Loucy (cell line): ENCODE measurements around the gene RILPL1.

ENCODE experiments used
- H2AFZ ChIP-seq: fragments of 200-600 bp; sonication (generic); 2 replicates; pipeline ENCODE4 v1.6.0; 2016; ENCODE audit warnings: antibody characterized with exemption, mild to moderate bottlenecking, low read length, moderate library complexity
- H3F3A ChIP-seq: fragments of 200-600 bp; 2 replicates; pipeline ENCODE4 v1.6.0; 2016; ENCODE audit warnings: antibody characterized with exemption, low read depth, mild to moderate bottlenecking
- H3K27me3 ChIP-seq: fragments of 200-600 bp; sonication (generic); 2 replicates; pipeline ENCODE4 v1.6.1; 2014; ENCODE audit warnings: low read length, mild to moderate bottlenecking; ENCODE audit not compliant: insufficient read depth, poor library complexity, severe bottlenecking
- H3K36me3 ChIP-seq: fragments of 200-600 bp; sonication (generic); 2 replicates; pipeline ENCODE4 v1.6.1; 2016; ENCODE audit warnings: low read length; ENCODE audit not compliant: insufficient read depth
- H3K4me1 ChIP-seq: fragments of 200-600 bp; sonication (generic); 2 replicates; pipeline ENCODE4 v1.5.1; 2014; ENCODE audit warnings: low read length, mild to moderate bottlenecking; ENCODE audit not compliant: insufficient read depth, poor library complexity, severe bottlenecking
- H3K4me2 ChIP-seq: fragments of 200-600 bp; sonication (generic); 2 replicates; pipeline ENCODE4 v1.6.0; 2014; ENCODE audit warnings: antibody characterized with exemption, low read length, low read depth, mild to moderate bottlenecking; ENCODE audit not compliant: poor library complexity, severe bottlenecking
- H3K4me3 ChIP-seq: fragments of 200-600 bp; sonication (generic); 2 replicates; pipeline ENCODE4 v1.5.1; 2014; ENCODE audit warnings: low read length, mild to moderate bottlenecking, mixed read lengths; ENCODE audit not compliant: poor library complexity, severe bottlenecking
- H3K79me2 ChIP-seq: fragments of 200-600 bp; sonication (generic); 2 replicates; pipeline ENCODE4 v1.6.1; 2014; ENCODE audit warnings: low read length; ENCODE audit not compliant: insufficient read depth
- H3K9ac ChIP-seq: fragments of 200-600 bp; sonication (generic); 2 replicates; pipeline ENCODE4 v1.6.0; 2014; ENCODE audit warnings: mild to moderate bottlenecking, low read depth, low read length, moderate library complexity; ENCODE audit not compliant: poor library complexity, severe bottlenecking
- H3K9me2 ChIP-seq: fragments of 200-600 bp; sonication (generic); replicated peaks from 2 replicates; pipeline ENCODE4 v1.6.1; 2016; ENCODE audit warnings: low read depth, low read length, mixed read lengths
- H3K9me3 ChIP-seq: fragments of 200-600 bp; sonication (generic); 2 replicates; pipeline ENCODE4 v1.6.1; 2014; ENCODE audit warnings: mild to moderate bottlenecking, antibody characterized with exemption, low read length, low read depth; ENCODE audit not compliant: insufficient read depth
- H4K20me1 ChIP-seq: fragments of 200-600 bp; sonication (generic); 2 replicates; pipeline ENCODE4 v1.6.0; 2014; ENCODE audit warnings: antibody characterized with exemption, low read length, mild to moderate bottlenecking; ENCODE audit not compliant: insufficient read depth, poor library complexity, severe bottlenecking
- CTCF ChIP-seq: fragments of 200-600 bp; sonication (generic); conservative IDR thresholded peaks from 2 replicates; pipeline ENCODE4 v1.5.1; 2014; ENCODE audit warnings: mild to moderate bottlenecking, antibody characterized with exemption, low read length
- EZH2phosphoT487 ChIP-seq: fragments of 200-600 bp; IDR thresholded peaks from 2 replicates; pipeline ENCODE4 v1.6.1; 2018; ENCODE audit warnings: antibody characterized with exemption, mild to moderate bottlenecking, moderate library complexity, borderline replicate concordance

RILPL1 gene

GRCh38 chr12:123489580-123489979, 43.9 kb downstream of the RILPL1 start:
- Histone ChIP-seq H3K79me2 (no peaks in the 10 kb centered on the region), H3K4me1 (no peaks in the 10 kb centered on the region), H3K9me3 (no peaks in the 10 kb centered on the region), H3K9me2 (no peaks in the 10 kb centered on the region), H3K27me3 (no peaks in the 10 kb centered on the region), H3K4me3 (no peak overlapping the region), H3F3A (no peaks in the 10 kb centered on the region), H3K9ac (no peak overlapping the region), H3K36me3 (no peaks in the 10 kb centered on the region), H3K4me2 (no peak overlapping the region), H2AFZ (no peak overlapping the region), H4K20me1 (no peaks in the 10 kb centered on the region)
- TF ChIP-seq CTCF: no peak
- TF ChIP-seq EZH2phosphoT487: no peak

- H3K4me1 ChIP-seq: peaks cover 8% of the 10 kb centered on the region
- H4K20me1 ChIP-seq: no peaks in the 10 kb centered on the region
- no peak overlapping the region for H3K4me2 ChIP-seq
- TF ChIP-seq EZH2phosphoT487 (no peak), CTCF (no peak)
- no peak overlapping the region for H3K4me3 ChIP-seq
- H3K27me3 ChIP-seq: no peaks in the 10 kb centered on the region
- no peaks in the 10 kb centered on the region for H3K79me2 ChIP-seq
- H3K9ac ChIP-seq: no peak overlapping the region
- no peaks in the 10 kb centered on the region for H3F3A ChIP-seq
- no peaks in the 10 kb centered on the region for H3K9me3 ChIP-seq
- H3K9me2 ChIP-seq: no peaks in the 10 kb centered on the region
- H3K36me3 ChIP-seq: no peaks in the 10 kb centered on the region
- H2AFZ ChIP-seq: no peak overlapping the region
Observed at GRCh38 chr12:123488539-123489230, 44.8 kb downstream of the RILPL1 start.

GRCh38 chr12:123487428-123487827, 46.1 kb downstream of the RILPL1 start:
- Histone ChIP-seq H3K36me3 (no peaks in the 10 kb centered on the region), H2AFZ (no peak overlapping the region), H3K4me1 (peaks cover 20% of the 10 kb centered on the region), H3K4me2 (no peak overlapping the region), H3K9me3 (no peaks in the 10 kb centered on the region), H3K27me3 (no peaks in the 10 kb centered on the region), H3K79me2 (no peaks in the 10 kb centered on the region), H3K9ac (no peak overlapping the region), H3F3A (no peaks in the 10 kb centered on the region), H3K4me3 (no peak overlapping the region), H3K9me2 (no peaks in the 10 kb centered on the region), H4K20me1 (no peaks in the 10 kb centered on the region)
- TF ChIP-seq EZH2phosphoT487 (no peak), CTCF (no peak)
